GM12892 (cell line): ENCODE results near the gene TOP1.

Source experiments
- POLR2A ChIP-seq: IDR thresholded peaks from 2 replicates; pipeline ENCODE4 v1.6.1; 2011; ENCODE audit warnings: low read depth, low read length, control low read depth
- POLR2AphosphoS5 ChIP-seq: IDR thresholded peaks from 2 replicates; pipeline ENCODE4 v1.6.1; 2011; ENCODE audit warnings: low read depth, low read length, control low read depth
- TAF1 ChIP-seq: IDR thresholded peaks from 2 replicates; pipeline ENCODE4 v1.6.1; 2011; ENCODE audit warnings: low read depth, mild to moderate bottlenecking, control low read depth, low read length, borderline replicate concordance

DNA sequence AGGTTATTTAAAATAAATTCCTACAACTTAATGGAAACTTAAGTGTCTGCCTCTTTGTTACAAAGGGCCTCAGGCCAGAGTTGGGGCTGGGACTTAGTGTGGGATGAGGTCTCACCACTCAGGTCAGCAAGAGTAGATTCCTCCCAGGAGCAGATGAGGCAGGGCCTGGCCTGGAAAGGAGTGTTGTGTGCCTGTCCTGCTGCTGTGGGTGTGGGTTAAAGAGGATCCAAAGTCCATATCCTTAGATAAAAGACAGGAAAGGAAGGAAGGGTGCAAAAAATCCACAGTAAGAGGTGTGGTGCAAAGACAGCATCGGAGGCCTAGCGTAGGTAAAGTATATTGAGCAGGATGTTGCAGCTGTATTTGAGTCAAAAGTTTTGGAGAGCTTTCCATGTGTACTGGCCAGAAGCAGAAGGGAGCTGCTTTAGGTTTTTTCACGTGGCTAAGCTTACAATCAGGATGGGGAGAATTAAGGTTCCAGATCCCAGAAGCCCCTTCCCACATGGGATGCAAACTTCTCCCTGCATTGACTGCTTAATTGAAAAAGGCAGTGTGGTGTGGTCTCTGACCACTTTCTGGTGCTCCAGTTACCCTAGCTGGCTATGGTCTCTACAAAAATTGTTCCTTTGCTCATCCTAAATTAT, 96.0 kb downstream of the TOP1 start:
- no peak for TF ChIP-seq POLR2A
- TF ChIP-seq POLR2AphosphoS5 = no peak
- TF ChIP-seq TAF1 = no peak
